Retinal pigment epithelial cell (primary cell): ENCODE data around the gene ITPKA.

Experiments used
- DNase-seq: peaks from one replicate; pipeline ENCODE4 v3.0.0-alpha.2; 2010; ENCODE audit warnings: low read depth
- H3K4me3 ChIP-seq: 2 replicates; pipeline ENCODE4 v1.5.1; 2011; ENCODE audit warnings: mild to moderate bottlenecking, low read length, control low read depth, moderate library complexity
- TF ChIP-seq, protein P1 (sequence below): conservative IDR thresholded peaks from 2 replicates; pipeline ENCODE4 v1.5.1; 2011; ENCODE audit warnings: low read depth, low read length, control low read depth, inconsistent platforms

The ITPKA gene

GRCh38 chr15:41511899-41512369 lies 18.3 kb downstream of the ITPKA start:
- TF ChIP-seq, protein P1, sequence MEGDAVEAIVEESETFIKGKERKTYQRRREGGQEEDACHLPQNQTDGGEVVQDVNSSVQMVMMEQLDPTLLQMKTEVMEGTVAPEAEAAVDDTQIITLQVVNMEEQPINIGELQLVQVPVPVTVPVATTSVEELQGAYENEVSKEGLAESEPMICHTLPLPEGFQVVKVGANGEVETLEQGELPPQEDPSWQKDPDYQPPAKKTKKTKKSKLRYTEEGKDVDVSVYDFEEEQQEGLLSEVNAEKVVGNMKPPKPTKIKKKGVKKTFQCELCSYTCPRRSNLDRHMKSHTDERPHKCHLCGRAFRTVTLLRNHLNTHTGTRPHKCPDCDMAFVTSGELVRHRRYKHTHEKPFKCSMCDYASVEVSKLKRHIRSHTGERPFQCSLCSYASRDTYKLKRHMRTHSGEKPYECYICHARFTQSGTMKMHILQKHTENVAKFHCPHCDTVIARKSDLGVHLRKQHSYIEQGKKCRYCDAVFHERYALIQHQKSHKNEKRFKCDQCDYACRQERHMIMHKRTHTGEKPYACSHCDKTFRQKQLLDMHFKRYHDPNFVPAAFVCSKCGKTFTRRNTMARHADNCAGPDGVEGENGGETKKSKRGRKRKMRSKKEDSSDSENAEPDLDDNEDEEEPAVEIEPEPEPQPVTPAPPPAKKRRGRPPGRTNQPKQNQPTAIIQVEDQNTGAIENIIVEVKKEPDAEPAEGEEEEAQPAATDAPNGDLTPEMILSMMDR = no peak
- peak overlapping the region; percentile 6 for H3K4me3 ChIP-seq
- DNase-seq = no peak

DNA sequence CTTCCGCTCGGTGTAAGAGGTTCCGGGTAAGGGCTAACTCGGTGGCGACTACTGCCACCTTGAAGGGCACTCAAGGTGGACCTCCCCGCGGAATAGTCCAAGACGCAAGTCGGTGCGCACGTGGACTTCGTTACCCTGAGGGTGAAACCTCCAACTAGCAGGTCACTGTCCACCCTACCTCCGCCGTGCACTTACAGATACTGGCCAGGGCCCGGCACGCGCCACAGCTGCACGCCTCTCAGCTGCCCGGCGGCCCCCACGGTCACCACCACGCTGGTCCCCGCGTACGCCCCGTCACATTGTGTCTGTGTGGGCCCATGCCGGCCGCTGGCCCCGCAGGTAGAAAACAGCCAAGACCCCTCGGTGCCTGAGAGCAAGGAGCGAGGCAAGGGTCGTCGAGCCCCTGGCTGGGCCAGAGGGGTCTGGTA lies 18.9 kb downstream of the ITPKA start:
- TF ChIP-seq, protein P1 = no peak

DNA sequence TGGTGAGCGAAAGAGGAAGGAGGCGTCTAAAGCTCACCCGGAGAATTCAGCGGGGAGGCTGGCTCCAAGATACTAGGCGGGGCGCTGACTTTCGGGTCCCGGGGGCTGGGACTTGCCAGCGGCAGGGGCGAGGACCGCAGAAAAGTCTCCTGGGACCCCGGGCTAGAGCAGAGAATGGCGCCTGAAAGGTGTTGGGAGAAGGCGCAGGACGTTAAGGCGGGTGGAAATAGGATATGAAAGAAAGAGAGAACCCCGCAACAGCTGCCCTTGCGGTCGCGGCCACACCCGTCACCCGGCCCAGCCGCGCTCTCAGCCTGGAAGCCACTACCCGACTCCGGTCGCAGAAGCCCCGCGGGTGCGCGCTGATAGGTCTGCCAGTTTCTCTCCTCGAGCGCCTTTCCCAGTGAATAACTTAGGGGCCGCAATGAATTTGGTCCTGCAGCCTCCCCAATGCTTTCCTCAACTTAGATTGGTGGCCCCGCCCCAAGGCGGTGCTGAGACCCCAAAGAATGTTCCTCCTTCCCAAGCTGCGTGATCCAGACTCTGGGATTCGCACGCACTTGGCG lies 19.3 kb downstream of the ITPKA start:
- H3K4me3 ChIP-seq = peak overlapping the region; percentile 15
- TF ChIP-seq, protein P1 = no peak
- DNase-seq = no peak

More for the DNA sequence above, 18.9 kb downstream of the ITPKA start:
- no peak overlapping the region for H3K4me3 ChIP-seq
- DNase-seq = no peak

DNA sequence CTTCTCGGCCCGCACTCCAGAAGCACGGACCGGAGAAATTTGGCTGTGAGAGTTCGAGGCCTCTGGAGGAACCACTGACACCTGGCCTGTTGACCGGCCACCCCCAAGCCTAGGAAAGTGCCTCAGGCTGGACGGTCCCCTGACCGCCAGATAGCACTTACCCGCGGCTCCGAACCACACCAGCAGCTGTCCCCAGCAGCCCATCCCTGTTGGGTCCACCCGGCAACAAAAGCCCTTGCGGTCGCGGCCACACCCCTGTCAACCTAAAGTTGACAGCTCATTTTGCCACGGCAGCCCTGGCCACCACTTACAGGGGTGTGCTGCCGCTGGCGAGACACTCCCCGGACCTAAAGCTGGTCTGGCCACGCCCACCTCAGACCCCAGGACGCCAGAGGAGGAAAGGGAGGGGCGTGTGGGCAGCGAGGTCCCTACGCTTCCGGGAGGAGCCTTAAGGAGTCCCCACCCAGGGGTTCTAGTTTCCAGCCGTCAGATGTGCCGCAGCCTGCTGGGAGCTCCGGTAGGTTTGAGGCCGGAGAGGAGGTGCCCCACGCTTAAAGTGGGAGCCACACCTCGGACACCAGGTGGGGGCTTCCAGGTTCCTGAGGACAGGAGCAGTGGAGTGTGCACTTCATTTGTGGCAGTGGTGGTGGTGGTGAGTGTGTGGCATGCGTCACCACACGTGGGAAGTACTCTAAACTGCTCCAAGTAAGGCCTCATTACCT lies 20.0 kb downstream of the ITPKA start, which contains the start of gene LTK:
TSS of gene LTK (minus strand) at position 322 of the 722 bp plus-strand sequence. CDS start at position 204, 118 bp downstream.
- DNase-seq = no peak
- peak within 1 kb of the TSS; percentile 15 for H3K4me3 ChIP-seq
- TF ChIP-seq, protein P1 = no peak

DNA sequence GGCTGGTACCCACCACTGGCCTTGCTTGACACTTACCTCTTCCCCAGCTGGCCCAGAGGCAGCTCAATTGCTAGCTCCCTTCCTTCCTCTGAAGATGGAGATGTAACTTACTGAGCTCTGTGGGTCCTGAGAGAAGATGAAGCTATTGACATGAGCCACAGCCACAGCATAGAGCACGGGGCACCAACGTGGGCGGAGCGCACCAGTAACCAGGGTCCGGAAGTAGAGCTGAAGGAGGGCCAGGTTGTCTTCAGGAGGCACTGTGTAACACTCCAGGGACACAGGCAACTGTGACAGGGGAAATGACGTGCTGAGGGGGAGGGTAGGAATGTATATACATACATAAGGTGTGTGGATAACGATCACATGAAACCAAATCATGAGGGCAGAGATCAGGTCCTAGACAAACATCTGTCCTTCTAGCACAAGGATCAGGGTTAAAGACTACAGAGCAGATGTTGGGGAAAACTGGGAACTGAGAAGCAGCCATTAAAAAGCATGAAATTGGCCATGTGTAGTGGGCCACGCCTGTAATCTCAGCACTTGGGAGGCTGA lies 24.3 kb downstream of the ITPKA start:
- TF ChIP-seq, protein P1 = no peak
- H3K4me3 ChIP-seq = no peak overlapping the region
- DNase-seq = no peak

GRCh38 chr15:41520636-41521035 lies 27.0 kb downstream of the ITPKA start:
- TF ChIP-seq, protein P1 = no peak
- DNase-seq = no peak
- H3K4me3 ChIP-seq = no peak overlapping the region

- DNase-seq = no peak
- no peak overlapping the region for H3K4me3 ChIP-seq
- TF ChIP-seq, protein P1 = no peak
Observed at GRCh38 chr15:41521614-41522013, 27.9 kb downstream of the ITPKA start.
